Fibroblast of mammary gland (primary cell): ENCODE data around the gene MFAP4.

Experiments used
- DNase-seq: peaks from one replicate; pipeline ENCODE4 v3.0.0-alpha.2; 2010; ENCODE audit warnings: low read depth
- H3K4me3 ChIP-seq: 2 replicates; pipeline ENCODE4 v1.5.1; 2011; ENCODE audit warnings: low read depth, mild to moderate bottlenecking, low read length, moderate library complexity; ENCODE audit not compliant: control insufficient read depth
- CTCF ChIP-seq: conservative IDR thresholded peaks from 2 replicates; pipeline ENCODE4 v1.5.1; 2011; ENCODE audit warnings: low read depth, low read length, inconsistent platforms; ENCODE audit not compliant: control insufficient read depth, insufficient read depth

The MFAP4 gene

GRCh38 chr17:19370493-19370960 is 16.5 kb downstream of the MFAP4 start:
- H3K4me3 ChIP-seq = no peak overlapping the region
- DNase-seq = peak; percentile 21
- TF ChIP-seq CTCF = no peak

GRCh38 chr17:19369846-19370492 is 17.0 kb downstream of the MFAP4 start:
- no peak overlapping the region for H3K4me3 ChIP-seq
- no peak for TF ChIP-seq CTCF
- no peak for DNase-seq

- no peak for DNase-seq
- no peak overlapping the region for H3K4me3 ChIP-seq
- no peak for TF ChIP-seq CTCF
Observed at GRCh38 chr17:19369107-19369778, 17.7 kb downstream of the MFAP4 start.

GRCh38 chr17:19368229-19368628 is 18.8 kb downstream of the MFAP4 start:
- TF ChIP-seq CTCF = no peak
- peak; percentile 54 for DNase-seq
- H3K4me3 ChIP-seq = no peak overlapping the region

GRCh38 chr17:19366637-19366972 is 20.4 kb downstream of the MFAP4 start:
- no peak for TF ChIP-seq CTCF
- DNase-seq = no peak
- H3K4me3 ChIP-seq = no peak overlapping the region

GRCh38 chr17:19365833-19366636 is 21.0 kb downstream of the MFAP4 start:
- H3K4me3 ChIP-seq = no peak overlapping the region
- TF ChIP-seq CTCF = no peak
- no peak for DNase-seq
